Activated naive CD4-positive, alpha-beta T cell (primary cell): Measurements from ENCODE around the gene POLR3C.
"Not testable (repeated sequence)": the region's sequence is repeated elsewhere in the genome, so short reads cannot be mapped to it uniquely, and the experiment has no call there.

Experiments used
- DNase-seq, 4 experiments: peaks; one replicate each; lab custom pipeline; 2025; lab: John Stamatoyannopoulos, UW

The POLR3C gene, protein sequence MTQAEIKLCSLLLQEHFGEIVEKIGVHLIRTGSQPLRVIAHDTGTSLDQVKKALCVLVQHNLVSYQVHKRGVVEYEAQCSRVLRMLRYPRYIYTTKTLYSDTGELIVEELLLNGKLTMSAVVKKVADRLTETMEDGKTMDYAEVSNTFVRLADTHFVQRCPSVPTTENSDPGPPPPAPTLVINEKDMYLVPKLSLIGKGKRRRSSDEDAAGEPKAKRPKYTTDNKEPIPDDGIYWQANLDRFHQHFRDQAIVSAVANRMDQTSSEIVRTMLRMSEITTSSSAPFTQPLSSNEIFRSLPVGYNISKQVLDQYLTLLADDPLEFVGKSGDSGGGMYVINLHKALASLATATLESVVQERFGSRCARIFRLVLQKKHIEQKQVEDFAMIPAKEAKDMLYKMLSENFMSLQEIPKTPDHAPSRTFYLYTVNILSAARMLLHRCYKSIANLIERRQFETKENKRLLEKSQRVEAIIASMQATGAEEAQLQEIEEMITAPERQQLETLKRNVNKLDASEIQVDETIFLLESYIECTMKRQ

DNA sequence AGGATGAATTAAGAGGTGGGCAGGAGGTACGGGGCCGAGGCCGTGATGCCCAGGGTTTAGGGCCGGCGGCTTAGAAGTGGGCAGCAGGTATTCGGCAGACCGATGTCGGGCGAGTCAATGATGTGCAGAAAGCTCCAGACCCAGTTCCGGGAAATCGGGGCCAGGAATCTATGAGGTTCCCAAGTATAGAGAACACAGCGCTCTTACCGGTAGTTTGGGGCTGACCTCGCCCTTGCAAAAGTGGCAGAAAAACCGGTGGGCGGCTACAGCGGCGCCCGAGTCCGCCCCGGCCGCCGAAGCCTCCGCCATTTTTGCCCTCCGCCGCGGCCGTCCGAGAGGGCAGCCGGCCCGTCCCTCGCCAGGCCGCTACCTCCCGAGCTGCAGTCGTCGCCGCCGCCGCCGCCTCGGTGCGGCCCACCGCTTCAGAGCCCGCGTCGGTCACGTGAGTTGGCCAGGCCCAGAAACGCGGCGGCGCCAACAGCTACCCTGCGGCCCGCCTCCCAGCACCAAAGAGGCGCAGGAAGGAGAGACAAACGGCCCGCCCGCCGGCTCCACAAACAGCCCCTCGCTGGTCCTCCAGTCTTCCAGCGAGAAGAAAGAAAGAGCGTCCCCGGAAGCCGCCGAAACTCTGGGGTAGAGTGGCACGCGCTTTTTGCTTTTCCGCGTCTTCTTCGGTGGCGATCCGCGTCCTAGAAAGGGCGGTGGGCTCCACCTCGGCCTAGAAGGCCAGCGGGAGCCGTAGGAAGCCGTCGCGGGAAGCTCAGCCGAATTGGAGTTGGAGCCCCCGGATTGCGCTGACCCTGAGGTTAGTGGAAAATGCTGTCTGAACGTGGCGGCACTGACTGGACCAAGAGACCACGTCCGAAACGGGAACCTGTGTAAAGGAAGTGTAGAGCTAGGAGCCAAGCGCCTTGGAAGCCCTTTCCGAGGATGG lies at the start of gene POLR3C, which contains the start of gene RNF115:
TSS of gene POLR3C (plus strand) at position 636 of the 934 bp plus-strand sequence. CDS start 1,577 bp downstream, outside the sequence.
TSS of gene RNF115 (minus strand) at position 531 of the 934 bp plus-strand sequence. CDS start at position 309, 222 bp downstream.
- DNase-seq = peak; percentile 47 to 81 (median 68)

DNA sequence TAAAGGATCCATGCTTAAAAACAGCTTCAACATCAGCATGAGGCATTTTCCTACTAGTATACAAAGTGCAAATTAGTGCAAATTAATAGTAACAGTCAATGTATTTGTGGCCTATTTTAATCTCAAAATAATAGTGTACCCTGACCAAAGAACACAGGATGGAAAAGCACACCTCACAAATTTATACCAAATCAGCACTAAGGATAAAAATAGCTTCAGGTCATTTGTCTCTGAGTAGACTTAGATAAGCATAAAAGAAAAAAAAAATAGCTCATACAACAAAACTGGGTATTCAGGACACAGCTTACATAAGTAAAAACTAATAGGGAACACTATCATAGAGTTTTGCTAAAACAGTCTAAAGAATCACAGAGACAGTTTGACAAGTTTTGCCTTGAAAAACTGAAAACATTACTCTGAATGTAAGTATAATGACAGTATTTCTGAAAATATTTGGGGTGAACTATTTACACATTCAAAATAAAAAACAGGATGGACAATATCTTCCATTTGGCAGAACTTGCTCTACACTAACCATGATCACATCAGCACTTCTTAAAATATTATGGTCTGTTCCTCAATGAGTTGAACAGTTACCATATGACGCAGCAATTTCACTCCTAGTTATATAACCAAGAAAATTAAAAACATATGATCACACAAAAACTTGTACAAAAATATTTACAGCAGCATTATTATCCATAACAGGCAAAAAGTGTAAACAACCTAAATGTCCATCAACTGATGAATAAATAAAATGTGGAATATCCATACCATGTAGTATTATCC lies 46.4 kb upstream of the POLR3C start:
- DNase-seq = no peak

DNA sequence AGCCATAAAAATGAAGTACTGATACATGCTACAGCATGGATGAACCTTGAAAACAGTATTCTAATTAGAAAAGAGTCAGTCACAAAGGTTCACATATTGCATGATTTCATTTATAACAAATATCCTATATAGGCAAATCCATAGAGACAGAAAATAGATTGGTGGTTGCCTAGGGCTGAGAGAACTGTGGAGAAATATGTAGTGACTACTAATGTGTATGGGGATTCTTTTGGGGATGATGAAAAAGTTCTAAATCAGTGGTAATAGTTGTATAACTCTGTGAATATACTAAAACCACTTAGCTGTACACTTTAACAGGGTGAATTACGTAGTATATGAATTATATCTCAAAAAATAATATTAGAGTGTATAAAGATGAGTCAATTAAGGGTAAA lies 45.9 kb upstream of the POLR3C start:
- DNase-seq = no peak

DNA sequence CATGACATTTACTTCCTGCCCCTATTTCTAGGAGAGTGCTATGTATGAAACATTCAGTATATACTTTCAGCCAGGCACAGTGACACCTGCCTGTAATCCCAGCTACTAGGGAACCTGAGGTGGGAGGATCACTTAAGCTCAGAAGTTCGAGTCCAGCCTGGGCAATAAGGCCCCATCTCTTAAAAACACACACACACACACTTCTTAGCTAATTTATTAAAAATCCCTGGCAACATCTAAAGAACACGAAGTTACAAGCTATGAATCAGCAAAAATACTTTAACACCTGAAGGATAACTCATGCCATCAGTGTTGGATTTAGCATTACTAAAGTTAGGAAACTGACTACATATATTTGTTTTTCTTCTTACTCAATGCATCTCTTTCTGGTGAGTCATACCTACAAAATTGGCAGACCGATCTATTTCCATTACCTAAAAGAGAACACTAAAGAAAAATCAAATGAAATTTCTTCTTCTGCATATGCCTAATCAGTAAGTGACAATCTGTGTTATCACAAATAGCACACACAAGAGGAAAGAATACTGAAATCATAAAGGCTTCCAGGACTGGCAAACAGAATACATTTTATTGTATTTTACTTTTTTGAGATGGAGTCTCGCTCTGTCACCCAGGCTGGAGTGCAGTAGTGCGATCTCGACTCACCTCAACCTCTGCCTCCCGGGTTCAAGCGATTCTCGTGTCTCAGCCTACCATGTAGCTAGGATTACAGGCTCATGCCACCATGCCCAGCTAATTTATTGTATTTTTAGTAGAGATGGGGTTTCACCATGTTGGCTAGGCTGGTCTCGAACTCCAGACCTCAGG lies 41.5 kb upstream of the POLR3C start:
- no peak for DNase-seq

DNA sequence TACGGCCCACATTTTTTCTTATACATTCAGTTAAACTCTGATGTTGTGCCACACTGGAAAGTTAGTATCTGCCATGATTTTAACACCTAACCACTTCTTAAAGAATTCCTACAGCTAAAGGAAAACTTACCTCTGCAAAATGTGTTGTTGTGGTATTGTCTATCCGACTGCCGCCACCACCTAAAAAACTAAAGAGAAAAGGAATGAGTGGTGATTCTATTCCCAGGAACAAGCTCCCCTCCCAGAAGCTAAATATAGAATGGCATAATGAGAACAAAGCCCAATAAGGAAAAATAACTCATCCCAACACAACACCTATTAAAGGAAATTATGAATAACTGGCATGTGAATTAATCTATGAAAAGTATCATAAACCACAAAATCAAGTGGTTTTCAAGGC lies 39.6 kb upstream of the POLR3C start:
- DNase-seq = no peak

DNA sequence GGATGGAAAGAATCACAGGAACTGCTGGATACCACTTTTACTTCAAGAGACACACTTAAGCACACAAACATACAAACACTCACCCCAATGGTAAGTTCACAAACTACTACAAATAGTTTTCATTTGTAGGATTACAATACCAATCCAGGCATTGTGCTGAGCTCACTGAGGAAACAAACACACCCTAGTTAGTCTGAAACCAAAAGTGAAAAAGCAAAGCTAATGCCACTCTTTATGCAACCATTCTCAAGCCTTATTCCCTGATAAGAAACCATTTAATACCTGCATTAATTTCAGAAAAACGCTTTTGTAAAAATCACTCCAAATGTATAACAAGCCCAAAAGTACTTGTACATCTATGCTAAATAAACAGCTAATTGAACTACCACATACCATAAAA lies 38.5 kb upstream of the POLR3C start:
- no peak for DNase-seq

DNA sequence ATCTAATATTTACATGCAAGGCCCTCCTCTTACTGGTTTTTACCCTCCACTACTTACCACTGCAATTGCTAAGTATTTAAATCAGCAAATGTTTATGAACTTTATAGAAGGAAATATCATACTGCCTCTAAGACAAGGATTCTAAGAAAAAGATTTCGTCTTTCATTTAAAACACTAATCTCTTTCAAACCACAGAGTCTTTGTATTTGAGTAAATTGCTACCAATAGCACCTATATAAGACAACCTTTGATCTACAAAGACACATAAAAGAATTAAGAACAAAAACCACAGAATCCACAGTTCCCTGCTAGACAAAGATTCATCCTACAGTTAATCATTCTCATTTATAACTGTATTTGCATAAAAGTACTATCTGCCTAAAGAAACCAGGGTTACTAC lies 37.7 kb upstream of the POLR3C start:
- no peak for DNase-seq

DNA sequence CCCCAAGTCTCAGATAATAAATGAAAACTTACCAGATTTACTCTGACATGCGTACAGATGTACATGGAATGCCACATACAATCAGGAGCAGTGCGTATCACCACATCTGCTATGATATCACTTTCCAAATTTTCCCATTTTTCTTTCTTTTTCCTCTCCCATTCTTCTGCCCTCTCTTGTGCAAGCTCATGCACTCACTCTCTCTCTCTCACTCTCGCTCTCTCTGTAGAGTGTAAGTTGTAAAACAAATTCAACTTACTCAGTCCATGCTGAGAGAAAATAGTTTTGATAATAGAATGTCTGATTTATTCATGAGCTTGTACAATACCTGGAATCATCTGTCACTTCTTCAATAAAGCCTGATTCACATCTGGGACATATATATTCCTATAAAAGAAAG lies 35.4 kb upstream of the POLR3C start:
- no peak for DNase-seq

DNA sequence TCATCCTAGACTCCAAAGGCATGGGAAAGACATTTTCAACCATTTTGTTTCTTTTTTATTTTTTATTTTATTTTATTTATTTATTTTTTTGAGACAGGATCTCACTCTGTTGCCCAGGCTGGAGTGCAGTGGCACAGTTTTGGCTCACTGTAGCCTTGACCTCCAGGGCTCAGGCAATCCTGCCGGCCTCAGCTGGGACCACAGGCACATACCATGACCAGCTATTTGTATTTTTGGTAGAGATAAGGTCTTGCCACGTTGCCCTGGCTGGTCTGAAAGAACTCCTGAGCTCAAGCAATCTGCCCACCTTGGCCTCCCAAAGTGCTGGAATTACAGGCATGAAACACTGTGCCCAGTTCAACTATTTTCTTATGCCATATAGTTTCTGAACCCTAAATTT lies 32.1 kb upstream of the POLR3C start:
- not testable (repeated sequence) for DNase-seq

DNA sequence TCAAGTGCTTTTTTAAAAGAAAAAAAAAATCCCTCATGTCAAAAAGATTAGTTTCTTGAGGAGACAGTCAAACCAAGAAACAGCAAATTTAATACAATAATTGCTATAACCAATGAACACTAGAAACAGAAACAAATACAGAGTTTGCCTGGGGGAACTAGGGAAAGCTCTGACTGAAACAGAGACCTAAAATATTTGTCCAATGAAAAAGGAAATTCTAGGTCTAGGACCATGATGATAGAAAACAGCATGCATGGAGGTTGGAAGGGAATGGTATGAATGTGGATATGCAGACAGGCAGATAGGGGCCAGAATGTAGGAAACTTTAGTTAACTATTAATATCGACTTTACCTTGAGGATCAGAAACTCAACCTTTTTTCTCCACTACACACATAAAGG lies 31.5 kb upstream of the POLR3C start:
- DNase-seq = no peak

DNA sequence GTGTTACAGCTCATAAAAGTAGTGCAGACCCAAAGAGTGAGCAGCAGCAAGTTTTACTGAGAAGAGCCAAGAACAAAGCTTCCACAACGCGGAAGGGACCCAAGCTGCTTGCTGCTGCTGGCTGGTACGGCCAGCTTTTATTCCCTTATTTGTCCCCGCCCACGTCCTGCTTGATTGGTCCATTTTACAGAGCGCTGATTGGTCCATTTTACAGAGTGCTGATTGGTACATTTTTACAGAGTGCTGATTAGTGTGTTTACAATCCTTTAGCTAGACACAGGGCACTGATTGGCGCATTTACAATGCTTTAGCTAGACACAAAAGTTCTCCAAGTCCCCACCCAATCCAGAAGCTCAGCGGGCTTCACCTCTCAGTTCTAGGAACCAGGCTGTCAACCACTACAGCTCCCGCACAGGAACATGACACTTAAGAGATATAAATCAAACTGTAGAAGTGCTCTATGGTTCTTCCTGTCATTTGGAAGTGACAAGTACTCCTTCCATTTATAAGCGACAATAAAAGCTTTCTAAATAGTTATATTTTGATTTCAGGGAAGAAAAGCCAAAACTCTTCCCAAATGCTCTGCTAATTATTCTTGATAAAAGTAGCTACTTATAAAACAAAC lies 28.6 kb upstream of the POLR3C start:
- no peak for DNase-seq

DNA sequence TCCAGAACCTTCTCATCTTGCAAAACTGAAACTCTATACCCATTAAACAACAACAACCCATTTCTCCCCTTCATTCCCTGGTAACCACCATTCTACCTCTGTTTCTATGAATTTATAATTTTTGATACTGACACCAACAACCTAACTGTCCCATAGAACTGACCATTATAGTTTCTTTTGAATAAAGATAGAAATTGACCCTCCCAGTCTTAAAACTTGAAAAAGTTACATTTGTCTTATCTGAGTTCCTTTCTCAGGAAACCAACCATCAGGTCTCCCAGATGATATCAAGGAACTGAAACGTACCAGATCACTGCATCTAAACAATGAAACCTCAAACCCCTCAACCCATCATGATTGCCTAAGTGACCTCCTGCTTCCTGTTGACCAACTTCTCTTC lies 27.2 kb upstream of the POLR3C start:
- no peak for DNase-seq

DNA sequence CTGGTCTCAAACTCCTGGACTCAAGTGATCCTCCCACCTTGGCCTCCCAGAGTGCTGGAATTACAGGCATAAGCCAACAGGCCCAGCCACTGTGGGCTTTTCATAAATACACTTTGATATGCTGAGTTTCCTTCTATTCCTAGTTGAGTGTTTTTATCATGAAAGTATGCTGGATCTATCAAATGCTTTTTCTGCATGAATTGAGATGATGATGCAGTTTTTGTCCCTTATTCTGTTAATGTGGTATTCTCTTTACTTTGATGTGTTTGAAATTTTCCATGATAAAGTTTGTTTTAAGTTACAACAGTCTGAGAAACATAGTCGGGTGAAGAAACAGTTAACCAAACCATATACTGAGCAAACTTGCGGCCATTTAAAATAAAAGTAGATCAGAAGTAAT lies 24.2 kb upstream of the POLR3C start:
- no peak for DNase-seq

DNA sequence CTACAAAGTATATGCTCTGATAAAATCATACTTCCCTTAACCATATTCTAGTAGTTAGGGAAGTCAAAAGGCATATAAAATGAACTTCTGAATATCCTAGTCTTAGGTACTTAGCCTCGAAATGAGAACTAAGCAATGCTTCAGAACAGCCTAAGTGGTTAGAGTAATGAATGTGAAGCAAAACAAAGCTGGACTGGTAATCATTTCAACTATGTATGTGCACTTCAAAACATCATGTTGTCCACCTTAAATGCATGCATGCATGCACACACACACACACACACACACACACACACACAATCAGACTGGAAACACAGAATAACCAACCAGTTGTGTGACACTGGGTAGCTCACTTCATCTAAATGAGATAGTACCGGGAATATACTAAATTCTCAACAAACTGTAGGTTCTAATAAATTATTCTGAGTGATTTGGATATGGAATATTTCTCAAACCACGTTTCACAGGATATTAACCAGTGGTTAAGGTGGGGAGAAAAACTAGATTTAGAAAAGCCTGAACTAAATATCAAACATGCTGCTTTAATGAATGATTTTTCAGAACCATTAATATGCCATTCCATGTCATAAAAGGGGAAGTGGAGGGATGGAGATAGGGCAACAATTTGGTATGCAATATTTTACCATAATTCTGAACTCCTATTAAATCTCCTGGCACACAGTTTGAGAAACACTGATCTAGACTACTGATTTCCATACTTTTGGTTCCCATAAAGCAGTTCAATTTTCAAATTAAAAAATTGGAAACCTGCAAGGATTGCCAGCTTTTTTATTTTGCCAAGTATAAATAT lies 19.6 kb upstream of the POLR3C start:
- no peak for DNase-seq

DNA sequence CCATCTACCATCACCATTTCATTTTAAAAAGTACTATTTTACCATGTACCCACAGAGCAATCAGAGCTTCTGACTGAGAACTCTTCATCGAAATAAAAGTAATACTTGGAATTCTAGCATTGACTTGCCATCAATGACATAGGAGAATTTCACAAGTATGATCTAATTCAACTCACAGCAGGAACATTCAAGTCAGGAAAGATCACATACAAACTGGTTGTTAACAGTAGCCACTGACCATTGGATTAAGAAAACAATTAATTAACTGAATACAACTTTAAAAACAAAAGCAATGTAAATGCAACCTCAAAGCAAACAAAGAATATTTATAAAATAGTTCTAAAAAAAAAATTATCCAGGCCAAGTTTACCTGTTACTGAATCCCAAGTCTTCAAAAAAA lies 18.9 kb upstream of the POLR3C start:
- no peak for DNase-seq

DNA sequence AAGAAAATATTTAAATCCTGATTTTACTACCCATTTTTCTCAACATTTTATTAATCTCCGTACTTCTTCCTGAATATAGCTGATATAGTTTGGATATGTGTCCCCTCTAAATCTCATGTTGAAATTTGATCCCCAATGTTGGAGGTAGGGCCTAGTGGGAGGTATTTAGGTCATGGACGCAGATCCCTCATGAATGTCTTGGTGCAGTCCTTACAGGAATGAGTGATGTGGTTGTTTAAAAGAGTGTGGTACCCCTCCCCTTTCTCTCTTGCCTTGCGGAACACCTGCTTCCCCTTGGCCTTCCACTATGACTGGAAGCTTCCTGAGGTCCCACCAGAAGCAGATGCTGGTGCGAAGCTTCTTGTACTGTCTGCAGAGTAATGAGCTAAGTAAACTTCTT lies 17.6 kb upstream of the POLR3C start:
- DNase-seq = no peak

DNA sequence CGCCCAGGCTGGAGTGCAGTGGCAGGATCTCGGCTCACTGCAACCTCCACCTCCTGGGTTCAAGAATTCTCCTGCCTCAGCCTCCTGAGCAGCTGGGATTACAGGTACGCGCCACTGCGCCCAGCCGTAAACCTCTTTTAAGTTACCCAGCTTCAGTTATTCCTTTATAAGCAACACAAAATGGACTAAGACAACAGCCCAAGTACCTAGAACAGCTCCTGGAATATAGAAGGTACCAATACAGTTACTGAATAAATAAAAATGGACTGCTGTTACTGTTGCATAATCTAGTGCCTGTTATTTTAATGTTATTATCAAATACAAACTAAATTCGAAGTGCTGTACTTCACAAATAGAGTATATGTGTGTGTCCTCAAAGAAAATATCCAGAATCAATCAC lies 17.2 kb upstream of the POLR3C start:
- no peak for DNase-seq

DNA sequence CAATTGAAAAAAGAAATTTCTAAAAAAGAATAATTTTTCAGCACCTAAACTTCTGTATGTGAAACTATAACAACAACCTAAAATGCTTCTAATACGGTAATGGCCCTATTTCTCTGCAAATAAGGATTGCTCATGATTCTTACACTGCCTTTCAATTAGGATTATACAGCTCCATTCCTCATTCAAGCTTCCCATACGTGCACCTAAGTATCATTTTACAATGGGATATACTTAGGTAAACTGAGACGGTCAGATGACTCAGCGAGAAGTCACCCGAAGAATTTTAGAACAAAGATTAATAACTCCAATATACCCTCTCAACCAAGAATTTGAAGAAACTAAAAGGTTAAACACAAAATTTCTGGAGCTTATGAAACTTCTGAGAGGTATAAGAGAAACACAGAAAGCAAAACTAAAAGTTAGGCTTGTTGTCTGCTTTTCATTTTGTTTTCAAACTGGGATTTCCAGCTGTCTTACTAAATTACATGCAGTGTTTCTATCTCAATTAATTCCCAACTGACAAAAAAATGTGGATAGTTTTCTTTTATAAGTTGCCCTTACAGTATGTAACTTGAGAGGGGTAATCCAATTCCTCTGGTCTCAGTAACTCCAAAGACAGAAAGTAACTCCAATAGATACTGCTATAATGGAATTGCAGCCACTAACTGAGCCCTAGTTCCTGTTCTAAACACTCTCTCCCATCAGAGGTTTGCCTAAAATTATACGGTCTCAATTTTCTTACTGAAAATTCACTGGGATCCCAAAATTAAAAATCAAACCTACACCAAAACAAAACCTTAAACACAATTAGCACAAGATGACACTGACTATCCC lies 10.8 kb upstream of the POLR3C start:
- not testable (repeated sequence) for DNase-seq

DNA sequence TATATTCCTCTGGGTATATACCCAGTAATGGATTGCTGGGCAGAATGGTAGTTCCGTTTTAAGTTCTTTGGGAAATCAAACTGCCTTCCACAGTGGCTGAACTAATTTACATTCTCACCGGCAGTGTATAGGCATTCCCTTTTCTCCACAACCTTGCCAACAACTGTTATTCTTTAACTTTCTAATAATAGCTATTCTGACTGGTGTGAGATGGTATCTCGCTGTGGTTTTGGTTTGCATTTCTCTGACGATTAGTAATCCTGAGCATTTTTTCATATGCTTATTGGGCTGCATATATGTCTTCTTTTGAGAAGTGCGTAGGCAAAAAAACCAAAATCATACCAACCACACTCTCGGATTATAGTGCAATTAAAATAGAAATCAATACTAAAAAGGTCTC lies 5.9 kb upstream of the POLR3C start:
- not testable (repeated sequence) for DNase-seq
